Activated CD8-positive, alpha-beta memory T cell treated with anti-CD3 and anti-CD28 coated beads, Interleukin-2, amount 10 ng/mL, durations not matched to agents 7 days and 5 days (primary cell): ENCODE results near the gene BTG3. TPM values are rescaled to one million over a fixed set of nuclear protein-coding genes. Genes with fewer than 3 reads are reported as not detected.

Source experiments
- total RNA-seq, 2 experiments: library from RNA; stranded (reverse); gene quantifications; one replicate each; pipeline ENCODE4 v1.2.3, GENCODE V29; 2021

BTG3 gene
- total RNA-seq, 2 experiments from 2014 or later, result 57.5 to 65.8 TPM

Other genes with a start within 250 kb of the BTG3 start
- under 1 TPM; 0.15 to 0.16 TPM for gene CXADR, start 99.9 kb downstream of the BTG3 start, total RNA-seq
- 10 to 100 TPM; 63.6 to 88.7 TPM for gene C21orf91, start 206.5 kb upstream of the BTG3 start, total RNA-seq